GM18508 (cell line): ENCODE data around the gene TRAPPC5.

ENCODE experiments used
- ATAC-seq: cut with Tn5 transposase; IDR thresholded peaks from one replicate; pipeline ENCODE4 v1.9.1; 2021; ENCODE audit warnings: moderate number of reproducible peaks; ENCODE audit not compliant: insufficient read depth, unreplicated experiment

Gene TRAPPC5

DNA sequence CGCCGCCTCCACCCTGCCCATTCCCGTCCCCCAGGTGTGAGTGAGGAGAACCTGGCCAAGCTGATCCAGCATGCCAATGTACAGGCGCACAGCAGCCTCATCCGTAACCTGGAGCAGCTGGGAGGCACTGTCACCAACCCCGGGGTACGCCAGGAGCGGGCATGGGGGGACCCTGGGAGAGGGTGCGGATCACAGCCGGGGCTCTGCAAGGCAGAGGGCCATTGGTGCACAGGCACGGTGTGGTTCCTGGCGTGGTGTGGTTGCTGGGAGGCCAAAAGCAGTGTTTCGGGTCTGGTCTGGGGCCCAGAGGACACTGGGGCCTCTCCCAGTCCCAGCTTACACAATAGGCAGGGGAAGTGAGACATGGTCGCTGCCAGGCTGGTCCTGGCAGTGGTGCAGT is 35.5 kb upstream of the TRAPPC5 start:
- no peak for ATAC-seq

DNA sequence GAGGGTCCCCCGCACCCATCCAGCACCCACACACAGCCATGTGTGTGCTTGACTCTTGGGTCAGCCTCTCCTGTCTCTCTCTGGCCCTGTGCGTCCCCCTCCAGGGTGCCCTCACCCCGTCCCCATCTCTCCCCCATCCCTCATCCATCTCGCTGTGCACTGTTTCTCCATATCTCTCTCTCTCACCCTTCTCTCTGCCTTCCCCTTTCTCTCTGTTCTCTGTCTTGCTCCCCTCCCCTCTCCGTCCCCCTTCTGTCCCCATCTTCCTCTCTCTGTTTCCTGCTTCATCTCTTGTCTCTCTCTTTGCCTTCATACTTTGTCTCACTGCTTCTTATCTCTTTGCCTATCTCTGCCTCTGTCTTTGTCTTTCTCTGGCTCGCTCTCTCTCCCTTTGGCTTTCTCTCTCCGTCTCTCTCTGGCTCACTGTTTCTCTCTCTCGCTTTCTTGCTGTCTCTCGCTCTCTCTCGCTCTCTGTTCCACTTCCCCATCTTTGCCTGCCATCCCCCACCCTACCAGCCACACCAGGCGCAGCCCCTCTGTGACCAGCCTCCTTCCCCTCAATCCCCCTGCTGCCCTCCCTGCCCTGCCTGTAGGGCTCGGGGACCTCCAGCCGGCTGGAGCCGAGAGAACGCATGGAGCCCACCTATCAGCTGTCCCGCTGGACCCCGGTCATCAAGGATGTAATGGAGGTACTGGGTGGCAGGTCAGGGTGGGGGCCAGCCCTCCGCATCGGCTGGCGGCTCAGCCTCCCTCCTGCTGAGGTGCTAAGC is 34.8 kb upstream of the TRAPPC5 start:
- no peak for ATAC-seq

DNA sequence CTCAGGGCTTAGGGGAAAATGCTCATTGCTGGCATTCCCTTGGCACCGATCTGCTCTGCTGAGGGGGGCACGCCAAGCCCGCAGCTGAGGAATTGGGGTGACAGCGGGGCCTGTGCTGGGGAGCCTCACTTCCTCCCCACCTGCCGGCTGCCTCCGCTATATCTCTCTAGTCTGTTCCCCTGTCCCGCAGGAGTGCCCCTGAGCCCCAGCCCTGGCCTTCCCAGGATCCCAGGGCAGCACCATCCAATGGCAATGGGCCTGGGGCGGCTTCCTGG is 34.3 kb upstream of the TRAPPC5 start:
- ATAC-seq: no peak

DNA sequence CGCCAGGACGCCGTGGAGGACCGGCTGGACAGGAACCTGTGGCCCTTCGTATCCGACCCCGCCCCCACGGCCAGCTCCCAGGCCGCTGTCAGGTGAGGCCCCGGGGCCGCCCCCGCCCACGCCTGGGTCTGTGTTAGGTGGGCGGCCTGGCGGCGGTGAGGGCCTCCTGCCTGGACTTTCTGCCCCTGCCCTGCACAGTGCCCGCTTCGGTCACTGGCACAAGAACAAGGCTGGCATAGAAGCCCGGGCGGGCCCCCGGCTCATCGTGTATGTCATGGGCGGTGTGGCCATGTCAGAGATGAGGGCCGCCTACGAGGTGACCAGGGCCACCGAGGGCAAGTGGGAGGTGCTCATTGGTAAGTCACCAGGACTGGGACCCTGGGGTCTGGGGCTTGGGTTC is 33.5 kb upstream of the TRAPPC5 start:
- no peak for ATAC-seq

DNA sequence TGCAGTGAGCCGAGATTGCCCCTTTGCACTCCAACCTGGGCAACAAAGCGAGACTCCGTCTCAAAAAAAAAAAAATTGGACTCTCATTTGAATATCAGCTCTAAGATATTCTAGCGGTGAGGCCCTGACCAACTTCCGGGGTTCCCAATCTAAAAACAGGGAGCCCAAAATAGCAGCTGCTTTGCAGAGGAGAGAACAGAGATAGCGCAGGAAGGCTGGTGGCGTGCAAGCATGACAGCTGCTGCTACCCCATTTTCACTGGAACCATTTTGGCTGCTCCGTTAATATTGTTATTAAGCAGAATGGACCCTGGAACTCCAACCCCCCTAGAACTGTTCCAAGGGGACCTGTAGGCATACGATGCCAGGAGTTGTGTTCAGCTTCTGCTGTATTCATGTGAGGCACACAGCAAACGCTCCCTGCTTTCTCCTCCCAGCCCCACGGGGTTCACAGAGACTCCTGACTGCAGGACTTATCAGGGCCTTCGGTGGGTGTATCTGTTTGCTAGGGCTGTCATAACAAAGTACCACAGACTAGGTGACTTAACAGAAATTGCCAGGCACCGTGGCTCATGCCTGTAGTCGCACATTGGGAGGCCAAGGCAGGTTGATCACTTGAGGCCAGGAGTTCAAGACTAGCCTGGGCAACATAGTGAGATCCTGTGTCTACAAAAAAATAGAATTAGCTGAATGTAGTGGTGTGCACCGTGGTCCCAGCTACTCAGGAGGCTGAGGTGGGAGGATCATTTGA is 32.2 kb upstream of the TRAPPC5 start:
- ATAC-seq: no peak

DNA sequence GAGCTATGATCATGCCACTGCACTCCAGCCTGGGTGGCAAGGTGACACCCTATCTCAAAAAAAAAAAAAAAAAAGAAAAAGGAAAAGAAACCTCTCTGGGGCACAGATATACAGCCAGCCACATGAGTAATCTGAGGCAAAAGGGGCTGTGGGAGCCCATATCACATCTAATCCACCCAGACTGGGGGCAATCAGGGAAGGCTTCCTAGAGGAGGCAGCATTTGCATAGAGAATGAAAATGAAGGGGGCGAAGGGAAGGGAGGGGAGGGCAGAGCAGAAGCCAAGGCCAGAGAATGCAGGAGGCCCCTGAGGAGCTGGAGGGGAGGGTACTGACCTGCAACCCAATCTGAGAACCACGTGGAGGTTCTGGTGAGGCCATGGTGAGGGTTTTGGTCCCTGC is 30.5 kb upstream of the TRAPPC5 start:
- ATAC-seq: no peak

DNA sequence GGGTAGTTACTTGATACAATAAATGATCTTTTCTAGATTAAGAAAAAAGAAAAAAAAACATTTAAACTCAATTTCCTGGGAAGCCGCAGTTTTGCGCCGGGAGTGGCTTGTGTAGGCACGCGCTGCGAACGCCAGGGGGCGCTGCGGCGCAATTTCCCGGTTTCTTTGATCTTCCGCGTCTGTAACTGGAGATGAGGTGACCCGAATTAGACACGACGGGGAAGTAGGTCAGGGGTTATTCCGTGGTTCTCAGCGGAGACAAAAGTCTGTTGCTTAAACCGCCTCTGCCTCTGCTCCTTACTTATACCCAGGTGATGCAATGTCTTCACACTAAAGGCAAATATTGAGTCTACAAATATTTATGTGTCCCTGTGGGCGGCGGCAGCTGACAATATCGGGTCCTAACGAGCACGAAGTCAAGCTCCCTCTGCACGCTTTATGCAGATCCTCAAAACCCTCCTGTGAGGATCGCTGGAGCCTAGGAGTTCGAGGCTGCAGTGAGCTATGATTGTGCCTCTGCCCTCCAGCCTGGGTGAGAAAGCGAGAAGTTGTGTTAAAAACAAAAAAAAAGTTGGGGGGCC is 28.5 kb upstream of the TRAPPC5 start:
- no peak for ATAC-seq

DNA sequence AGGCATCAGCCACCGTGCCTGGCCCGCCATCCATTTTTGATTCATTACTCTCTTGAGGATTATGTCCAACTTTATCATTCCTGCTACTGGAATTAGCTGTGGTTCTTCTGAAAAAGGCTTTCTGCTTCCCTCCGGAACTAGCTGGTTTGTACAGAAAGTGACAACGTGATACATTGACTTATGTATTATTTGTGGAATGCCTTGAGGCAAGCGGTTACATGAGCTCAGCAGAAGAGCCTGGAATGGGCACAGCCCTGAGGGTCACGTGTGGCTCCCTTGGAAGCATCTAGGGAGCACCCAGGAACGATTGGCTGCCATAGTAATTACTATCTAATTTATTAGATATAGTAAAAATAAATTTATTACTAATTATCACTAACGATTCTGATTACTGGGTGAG is 26.2 kb upstream of the TRAPPC5 start:
- ATAC-seq: no peak

DNA sequence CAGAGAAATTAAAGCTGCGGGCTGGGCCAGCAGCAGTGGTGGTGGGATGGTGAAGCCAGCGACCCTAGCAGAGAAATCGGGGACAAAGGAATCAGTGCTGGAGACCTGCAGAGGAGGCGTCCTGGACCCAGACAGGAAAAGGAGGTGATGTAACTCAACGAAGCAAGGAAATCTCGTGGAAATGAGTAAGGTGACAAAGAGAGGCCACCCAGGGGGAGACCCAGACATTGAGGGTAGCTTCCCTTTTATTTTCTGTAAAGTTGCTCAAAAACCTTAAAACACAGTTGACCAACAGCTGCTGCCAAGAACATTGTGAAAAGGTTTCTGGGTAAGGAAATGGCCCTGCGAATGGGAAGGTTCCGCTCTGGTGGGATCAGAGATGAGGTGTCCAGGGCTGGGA is 25.1 kb upstream of the TRAPPC5 start:
- no peak for ATAC-seq

DNA sequence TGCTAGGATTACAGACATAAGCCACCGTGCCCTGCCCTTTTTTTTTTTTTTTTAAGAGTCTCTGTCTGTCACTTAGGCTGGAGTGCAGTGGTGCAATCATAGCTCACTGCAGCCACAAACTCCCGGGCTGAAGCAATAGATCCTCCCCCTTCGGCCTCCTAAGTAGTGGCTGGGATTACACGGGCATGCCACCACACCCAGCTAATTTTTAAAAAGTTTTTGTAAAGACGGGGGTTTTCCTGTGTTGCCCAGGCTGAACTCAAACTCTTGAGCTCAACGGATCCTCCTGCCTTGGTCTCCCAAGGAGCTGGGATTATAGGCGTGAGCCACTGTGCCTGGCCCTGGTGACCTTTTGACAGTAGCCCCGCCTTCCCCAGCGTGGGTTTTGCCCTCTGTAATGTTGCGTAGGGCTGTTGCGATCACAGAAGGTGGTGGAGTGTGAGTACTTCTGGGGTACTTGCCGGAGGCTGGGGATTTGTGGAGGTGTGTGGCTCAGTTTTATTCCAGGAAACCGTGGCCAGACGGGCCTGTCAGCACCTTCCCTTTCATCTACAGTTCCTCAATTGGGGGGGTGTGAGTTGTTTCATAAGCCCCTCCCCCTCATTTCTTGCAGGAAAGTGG is 23.4 kb upstream of the TRAPPC5 start:
- no peak for ATAC-seq

DNA sequence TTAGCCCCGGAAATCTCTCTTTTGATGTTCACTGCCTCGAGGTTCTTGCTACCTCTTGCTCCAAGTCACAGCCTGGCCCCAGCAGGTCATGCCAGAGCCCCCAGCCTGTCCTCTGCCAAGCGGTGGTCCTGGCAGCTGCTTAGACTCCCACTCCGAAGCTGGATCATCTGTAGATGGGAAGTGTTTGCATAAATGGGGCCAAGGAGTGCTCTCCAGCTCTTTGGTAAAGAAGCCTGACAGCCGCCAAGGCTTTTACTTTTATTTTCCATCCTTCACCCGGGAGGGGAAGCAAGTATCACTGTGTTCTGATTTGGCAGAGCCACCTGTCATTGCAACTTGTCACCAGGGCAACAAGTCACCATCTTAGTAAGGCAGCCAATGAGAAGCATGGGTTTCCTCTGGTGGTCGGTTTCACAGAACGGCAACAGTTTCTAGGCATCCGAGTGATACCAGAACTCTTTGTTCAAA is 22.4 kb upstream of the TRAPPC5 start:
- ATAC-seq: no peak

DNA sequence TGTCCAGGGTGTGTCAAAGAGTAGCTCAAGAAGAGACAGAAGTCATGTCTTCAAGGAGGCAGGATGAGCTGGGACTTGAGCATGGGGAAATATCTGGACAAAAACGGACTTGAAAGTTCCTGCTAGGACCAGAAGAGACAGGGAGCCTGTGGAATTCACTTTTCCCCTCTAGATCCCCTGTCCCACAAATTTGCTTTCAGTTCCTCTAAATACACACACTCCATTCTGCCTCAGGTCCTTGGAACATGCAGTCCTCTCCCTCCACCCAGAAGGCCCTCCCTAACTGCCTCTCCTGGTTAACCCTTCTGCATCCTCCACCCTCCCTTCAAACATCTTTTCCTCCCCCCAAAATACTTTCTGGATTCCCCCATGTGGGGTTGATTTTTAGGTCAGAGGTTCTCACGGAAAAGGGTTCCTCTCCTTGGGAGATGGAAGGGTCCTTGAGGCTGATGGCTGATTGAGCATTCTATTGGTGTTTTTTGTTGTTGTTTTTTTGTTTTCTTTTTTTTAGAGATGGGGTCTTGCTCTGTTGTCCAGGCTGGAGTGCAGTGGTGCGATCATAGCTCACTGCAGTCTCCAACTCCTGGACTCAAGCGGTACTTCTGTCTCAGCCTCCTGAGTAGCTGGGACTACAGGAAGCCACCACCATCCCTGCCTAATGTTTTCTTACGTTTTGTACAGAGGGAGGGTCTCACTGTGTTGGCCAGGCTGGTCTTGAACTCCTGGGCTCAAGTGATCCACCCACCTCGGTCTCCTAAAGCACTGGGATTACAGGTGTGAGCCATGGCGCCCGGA is 18.7 kb upstream of the TRAPPC5 start:
- no peak for ATAC-seq

DNA sequence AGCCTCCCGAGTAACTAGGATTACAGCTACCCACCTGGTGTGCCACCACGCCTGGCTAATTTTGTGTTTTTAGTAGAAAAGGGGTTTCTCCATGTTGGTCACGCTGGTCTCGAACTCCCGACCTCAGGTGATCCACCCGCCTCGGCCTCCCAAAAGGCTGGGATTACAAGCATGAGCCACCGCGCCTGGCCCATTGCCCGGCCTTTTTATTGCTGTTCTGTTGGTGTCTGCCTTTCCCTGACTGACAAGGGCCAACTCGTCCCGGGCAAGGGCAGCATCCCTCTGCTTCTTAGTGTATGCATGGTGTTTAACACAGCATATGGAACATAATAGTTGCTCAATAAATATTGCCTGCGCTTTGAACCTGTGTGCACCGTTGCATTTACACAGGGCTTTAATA is 18.0 kb upstream of the TRAPPC5 start:
- ATAC-seq: no peak

DNA sequence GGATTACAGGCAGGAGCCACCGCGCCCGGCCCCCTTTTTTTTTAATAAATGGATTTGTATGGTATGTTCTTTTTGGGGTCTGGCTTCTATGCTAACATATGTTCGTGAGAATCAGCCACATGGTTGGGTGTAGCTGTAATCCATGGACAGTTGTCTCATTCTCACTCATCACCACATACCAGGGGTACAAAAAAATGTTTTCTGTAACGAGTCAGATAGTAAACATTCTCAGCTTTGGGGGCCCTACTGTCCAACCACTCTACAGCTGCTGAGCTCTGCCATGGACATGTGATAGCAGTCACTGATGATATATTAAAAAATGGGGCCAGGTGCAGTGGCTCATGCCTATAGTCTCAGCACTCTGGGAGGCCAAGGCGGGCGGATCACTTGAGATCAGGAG is 16.9 kb upstream of the TRAPPC5 start:
- no peak for ATAC-seq

DNA sequence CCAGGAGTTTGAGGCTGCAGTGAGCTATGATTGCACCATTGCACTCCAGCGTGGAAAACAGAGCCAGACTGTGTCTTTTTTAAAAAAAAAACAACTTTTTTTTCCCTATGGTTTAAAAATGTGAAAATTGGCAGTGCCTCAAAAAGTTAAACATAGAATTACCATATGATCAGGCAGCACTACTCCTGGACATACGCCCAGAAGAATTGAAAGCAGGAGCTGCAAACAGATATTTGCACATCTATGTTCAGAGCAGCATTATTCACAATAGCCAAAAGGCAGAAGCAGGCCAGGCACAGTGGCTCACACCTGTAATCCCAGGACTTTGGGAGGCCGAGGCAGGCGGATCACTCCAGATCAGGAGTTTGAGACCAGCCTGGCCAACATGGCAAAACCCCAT is 15.6 kb upstream of the TRAPPC5 start:
- ATAC-seq: no peak

DNA sequence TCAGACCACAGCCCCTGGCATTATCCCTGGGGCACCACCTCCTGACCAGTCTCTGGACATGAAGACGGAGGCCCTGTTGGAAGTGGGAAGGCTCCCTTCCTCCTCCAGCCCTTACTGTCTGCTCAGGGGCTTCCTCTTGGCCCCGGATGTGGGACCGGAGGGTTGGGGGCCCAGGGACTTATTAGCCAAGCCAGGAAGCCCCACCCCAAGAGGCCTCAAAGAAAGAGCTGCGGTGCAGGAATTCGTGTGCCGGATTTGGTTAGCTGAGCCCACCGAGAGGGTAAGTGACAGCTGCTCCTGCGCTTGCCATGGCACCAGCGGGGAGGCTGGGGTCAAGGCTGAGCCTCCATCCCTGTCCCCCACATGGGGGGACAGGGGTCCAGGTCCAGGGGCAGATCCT is 11.8 kb upstream of the TRAPPC5 start, which contains the start of gene RETN:
RETN (plus strand) TSS at position 208 of the 400 bp plus-strand sequence. CDS start 278 bp downstream, outside the sequence.
- ATAC-seq: no peak

DNA sequence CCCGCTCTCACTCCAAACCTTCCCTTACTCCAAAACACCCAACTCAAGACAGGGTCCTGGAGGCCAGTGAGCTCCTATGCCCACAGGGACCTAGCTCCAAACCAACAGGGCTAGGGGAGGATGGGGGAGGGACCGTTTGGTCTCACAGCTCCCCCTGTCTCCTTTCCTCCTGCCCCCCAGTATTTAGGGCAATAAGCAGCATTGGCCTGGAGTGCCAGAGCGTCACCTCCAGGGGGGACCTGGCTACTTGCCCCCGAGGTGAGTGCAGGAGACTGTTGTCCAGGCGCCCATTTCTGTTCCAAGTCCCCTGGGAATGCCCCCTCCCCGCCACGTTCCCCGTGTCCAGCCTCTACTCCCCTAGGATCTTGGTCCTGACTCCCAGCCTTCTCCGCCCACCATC is 11.0 kb upstream of the TRAPPC5 start:
- no peak for ATAC-seq

DNA sequence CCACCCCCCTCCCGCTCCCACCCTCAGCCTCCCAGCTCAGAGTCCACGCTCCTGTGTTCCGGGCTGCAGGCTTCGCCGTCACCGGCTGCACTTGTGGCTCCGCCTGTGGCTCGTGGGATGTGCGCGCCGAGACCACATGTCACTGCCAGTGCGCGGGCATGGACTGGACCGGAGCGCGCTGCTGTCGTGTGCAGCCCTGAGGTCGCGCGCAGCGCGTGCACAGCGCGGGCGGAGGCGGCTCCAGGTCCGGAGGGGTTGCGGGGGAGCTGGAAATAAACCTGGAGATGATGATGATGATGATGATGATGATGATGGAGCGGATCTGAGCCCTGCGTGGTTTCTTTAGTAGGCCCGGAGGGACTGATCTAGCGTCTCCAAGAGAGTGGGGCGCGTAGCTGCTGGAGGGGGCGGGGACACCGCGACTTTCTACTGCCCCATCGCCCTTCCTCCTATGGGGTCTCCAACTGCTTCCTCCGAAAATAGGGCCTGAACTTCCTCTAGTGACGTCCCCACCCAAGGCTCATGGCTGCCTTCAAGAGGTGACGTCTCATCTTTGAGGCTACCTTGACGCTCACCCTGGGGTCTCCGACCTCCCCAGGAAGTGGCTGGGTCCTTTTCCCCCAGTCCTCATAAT is 10.4 kb upstream of the TRAPPC5 start:
- ATAC-seq: no peak

DNA sequence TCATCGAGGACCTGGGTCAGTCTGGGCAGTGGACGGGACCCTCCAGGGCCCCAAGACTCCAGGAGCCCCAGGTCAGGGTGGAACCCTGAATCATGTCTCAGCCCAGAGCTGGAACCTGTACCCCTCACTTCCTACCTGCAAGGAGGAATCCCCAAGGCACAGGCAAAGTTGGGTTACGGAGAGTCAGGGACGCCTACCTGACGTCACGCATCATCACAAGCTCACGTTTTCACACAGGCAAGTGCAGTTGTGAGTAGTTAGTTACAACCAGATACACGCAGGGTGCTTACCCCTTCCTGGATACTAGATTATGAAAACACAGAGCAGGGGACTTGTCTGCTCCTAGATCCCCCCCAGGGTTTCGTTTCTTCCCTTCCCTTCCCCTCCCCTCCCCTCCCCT is 9.8 kb upstream of the TRAPPC5 start:
- no peak for ATAC-seq

DNA sequence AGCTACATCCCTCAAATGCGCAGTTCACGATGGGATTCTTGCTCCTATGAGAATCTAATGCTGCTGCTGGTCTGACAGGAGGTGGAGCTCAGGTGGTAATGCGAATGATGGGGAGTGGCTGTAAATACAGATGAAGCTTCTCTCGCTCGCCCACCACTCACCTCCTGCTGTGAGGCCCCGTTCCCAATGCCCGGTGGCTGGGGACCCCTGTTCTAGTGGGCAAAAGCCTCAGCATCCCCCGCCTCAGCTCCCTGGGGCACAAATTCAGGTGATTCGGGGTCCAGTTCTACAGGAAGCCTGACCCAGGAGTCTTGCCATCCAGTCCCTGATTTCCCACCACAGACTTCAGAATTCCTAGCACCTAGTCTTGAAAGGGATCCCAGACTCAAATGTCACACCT is 8.1 kb upstream of the TRAPPC5 start:
- no peak for ATAC-seq
